CD1c-positive myeloid dendritic cell (primary cell): ENCODE measurements around the gene RABGAP1L.
"Not testable (repeated sequence)": the region's sequence is repeated elsewhere in the genome, so short reads cannot be mapped to it uniquely, and the experiment has no call there.

Experiments used
- DNase-seq: peaks from one replicate; pipeline ENCODE4 v3.0.0-alpha.2; 2016; ENCODE audit errors: extremely low spot score

RABGAP1L gene

DNA sequence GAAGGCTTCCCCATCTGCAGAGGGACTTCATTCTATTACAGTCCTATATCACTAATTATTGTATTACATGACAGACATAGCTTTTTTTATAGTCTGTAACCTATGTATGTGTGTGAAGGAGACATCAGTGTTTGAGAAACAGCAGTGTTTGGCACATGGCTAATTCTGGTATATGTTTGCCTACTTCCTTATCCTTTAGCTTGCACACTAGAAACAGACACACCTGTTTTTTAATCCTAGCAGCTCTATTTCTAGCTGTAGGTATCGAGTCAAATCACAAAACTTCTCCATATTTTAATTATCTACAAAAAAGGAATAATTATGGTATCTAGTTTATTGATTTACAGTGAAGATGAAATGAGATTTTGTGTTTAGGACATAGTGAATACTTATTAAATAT lies 711.0 kb downstream of the RABGAP1L start:
- DNase-seq = no peak

- DNase-seq = no peak
Observed at GRCh38 chr1:174871886-174872285, 712.6 kb downstream of the RABGAP1L start.

DNA sequence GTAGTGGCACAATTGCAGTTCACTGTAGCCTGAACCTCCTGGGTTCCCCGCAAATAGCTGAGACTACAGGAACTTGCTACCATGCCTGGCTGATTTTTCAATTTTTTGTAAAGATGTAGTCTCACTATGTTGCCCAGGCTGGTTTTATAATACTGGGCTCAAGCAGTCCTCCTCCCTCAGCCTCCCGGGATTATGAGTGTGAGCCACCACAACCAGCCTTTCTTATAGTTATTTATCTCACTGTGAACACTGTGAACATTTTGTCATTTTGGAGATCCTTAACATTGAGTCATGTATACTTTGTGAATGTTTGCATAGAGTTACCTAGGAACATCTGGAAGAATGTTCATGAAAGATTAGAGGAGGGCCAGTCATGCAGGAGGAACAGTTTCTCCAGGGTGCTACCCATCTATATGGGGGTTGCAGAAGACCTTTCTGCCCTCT lies 713.3 kb downstream of the RABGAP1L start:
- DNase-seq = no peak

- DNase-seq = peak; percentile 46
Observed at GRCh38 chr1:174874331-174875053, 715.2 kb downstream of the RABGAP1L start.

DNA sequence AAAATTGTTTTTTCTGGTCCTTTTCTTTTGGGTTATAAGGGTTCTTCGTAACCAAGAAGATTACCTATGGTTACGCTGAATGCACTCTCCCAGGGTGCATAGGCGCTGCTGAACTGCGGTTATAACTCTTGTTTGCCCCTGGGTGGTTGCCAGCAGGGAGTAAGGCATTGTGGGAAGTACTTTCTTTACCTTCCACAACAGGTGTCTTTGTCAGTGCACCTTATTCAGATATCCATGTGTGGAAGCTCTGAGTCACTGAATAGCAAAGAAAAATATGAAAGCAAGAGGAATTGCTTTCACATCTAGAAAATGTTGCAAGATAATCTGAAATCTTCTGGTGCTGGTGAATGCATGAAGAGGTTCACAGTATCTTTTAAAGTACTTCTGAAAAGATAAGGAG lies 716.0 kb downstream of the RABGAP1L start:
- DNase-seq = no peak

GRCh38 chr1:174877208-174877673 lies 717.9 kb downstream of the RABGAP1L start:
- no peak for DNase-seq

GRCh38 chr1:174880171-174880570 lies 720.9 kb downstream of the RABGAP1L start:
- no peak for DNase-seq

- no peak for DNase-seq
Observed at GRCh38 chr1:174883409-174883808, 724.1 kb downstream of the RABGAP1L start.

DNA sequence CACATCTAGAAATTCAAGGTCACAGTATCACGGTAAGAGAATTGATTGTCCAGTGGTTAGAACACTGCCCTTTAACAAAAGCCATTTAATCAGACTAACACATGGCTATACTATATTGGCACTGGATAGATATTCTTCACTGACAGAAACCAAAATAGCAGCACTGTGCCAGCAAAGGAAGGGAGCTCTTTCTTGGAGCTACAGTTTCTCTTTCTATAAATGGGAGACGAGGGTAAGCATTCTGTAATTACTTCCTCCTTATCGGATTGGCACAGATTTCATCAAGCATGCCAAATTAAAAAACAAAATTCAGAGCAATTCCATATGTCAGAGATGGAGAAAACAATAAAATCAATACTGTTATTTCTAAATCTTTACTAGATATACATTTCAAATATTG lies 724.7 kb downstream of the RABGAP1L start:
- DNase-seq = no peak

- DNase-seq = no peak
Observed at GRCh38 chr1:174884566-174884965, 725.2 kb downstream of the RABGAP1L start.

DNA sequence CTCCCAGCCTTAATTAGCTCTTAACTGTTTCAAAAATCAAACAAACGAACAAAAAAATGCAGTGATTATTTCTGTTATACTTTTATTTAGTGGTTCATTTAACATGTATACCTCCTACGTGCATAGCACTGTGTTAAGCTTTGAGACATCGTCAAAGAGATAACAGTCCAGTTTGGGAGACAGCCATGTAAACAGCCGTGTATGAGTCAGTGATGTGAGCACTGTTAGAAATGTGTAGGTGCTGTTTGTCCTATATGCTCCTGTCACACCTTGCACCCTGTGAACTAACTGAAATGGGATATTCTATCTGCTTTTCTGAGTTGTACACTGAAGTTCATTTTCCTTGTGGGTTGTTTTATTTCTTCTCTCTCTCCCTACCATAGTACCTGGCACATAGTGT lies 730.7 kb downstream of the RABGAP1L start:
- no peak for DNase-seq

GRCh38 chr1:174892016-174892415 lies 732.7 kb downstream of the RABGAP1L start:
- DNase-seq = no peak

DNA sequence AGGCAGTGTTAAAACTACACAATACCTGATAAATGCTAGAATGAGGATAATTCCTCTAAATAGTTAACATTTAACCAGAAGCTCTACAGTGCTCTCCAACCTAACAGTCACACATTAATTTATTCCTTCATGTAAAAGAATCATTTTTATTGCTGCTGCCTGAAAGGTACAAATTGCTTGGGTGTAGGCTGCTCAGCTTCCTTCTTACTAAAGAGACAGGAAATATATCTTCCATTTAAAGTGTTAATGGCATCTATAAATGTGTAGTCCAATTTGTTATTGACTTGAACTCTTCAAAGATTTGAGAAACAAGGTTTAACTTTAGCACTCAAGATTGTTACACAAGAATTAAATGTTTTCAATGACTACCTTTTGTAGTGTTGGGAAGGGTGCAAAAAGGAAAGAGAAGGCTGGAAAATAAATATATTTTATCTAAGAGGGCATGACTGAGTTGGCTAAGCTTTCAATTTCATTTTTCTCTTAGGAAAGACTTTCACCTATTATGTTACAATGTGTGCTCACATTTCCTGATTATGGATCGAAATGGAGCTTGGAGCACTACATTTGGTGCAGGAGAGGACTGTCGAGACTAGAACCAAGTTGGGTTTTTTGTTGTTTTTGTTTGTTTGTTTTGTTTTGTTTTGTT lies 734.9 kb downstream of the RABGAP1L start:
- DNase-seq = no peak

- DNase-seq = not testable (repeated sequence)
Observed at GRCh38 chr1:174895610-174896009, 736.3 kb downstream of the RABGAP1L start.

GRCh38 chr1:174898102-174898797 lies 738.9 kb downstream of the RABGAP1L start:
- DNase-seq = no peak

DNA sequence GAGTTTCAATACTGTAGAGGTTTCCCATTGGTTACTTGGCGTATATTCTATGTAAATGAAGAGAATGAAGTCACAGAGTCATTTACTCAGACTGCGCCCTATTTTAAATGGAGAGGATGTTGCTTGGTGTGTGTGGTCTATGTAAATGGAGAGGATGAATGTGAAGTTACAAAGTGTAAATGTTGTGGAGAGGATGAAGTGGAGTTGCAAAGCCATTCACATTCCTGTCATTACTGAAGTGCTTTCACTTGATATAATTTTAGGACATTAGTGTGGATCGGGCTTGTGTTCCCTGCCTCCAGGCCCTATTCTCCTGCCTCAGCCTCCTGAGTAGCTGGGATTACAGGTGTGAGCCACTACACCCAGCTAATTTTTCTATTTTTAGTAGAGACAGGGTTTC lies 741.0 kb downstream of the RABGAP1L start:
- DNase-seq = no peak

DNA sequence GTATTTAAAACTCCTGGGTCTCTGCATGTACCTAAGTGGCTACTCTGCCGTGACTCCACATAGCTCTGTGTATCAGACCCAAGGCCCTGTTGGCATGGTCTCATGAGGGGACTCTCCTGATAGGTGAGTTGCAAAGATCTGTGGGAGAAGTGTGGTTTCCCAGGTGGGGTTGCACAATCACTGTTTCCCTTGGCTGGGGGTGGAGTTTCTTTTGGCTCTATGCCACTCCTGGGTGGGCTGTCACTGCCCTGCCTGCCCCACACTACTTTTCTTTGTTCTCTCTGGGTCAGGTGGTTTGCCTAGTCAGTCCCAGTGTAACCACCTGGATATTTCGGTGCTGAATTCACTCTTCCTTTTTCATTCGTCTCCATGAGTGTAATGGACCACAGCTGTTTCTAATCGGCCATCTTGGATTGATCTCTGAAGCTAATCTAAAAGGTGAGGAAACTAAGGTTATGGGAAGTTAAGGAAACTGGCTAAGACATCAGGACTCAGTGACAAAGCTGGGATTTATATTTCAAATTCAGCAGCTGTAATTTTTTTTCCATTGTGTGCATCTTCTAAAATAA lies 743.3 kb downstream of the RABGAP1L start:
- DNase-seq = no peak

- no peak for DNase-seq
Observed at GRCh38 chr1:174911606-174912005, 752.3 kb downstream of the RABGAP1L start.

GRCh38 chr1:174912264-174912663 lies 752.9 kb downstream of the RABGAP1L start:
- DNase-seq = no peak

- no peak for DNase-seq
Observed at GRCh38 chr1:174913225-174913903, 754.0 kb downstream of the RABGAP1L start.

GRCh38 chr1:174914991-174915390 lies 755.7 kb downstream of the RABGAP1L start:
- peak; percentile 7 for DNase-seq

DNA sequence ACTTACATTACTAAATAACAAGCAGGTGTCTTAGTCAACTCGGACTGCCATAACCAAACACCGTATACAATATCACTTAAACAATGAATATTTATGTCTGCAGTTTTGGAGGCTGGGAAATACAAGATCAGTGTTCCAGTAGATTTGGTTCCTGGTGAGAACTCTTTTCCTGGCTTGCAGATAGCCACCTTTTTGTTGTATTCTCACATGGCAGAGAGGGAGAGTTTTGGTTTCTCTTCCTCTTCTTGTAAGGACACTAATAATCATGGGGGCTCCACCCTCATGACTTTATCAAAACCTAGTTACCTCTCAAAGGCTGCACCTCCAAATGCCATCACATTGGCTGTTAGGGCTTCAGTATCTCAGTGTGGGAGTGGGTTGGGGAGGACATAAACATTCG lies 757.5 kb downstream of the RABGAP1L start:
- no peak for DNase-seq
